A673 (cell line): ENCODE data around the gene SCN1B.
"Not testable (repeated sequence)": the region's sequence is repeated elsewhere in the genome, so short reads cannot be mapped to it uniquely, and the experiment has no call there.

Experiments used
- EZH2 ChIP-seq: fragments of 200-600 bp; sonication (generic); IDR thresholded peaks from 2 replicates; pipeline ENCODE4 v1.6.1; 2017; ENCODE audit warnings: borderline replicate concordance, low read depth, mild to moderate bottlenecking, mixed read lengths, antibody characterized with exemption, low read length; ENCODE audit not compliant: poor library complexity, severe bottlenecking
- TF ChIP-seq, protein P1 (sequence below): fragments of 300-800, 200-600 bp; sonication (generic); conservative IDR thresholded peaks from 2 replicates; pipeline ENCODE4 v1.5.1; 2017; ENCODE audit warnings: low read depth, mild to moderate bottlenecking, antibody characterized with exemption, low read length, moderate library complexity, mixed read lengths

DNA sequence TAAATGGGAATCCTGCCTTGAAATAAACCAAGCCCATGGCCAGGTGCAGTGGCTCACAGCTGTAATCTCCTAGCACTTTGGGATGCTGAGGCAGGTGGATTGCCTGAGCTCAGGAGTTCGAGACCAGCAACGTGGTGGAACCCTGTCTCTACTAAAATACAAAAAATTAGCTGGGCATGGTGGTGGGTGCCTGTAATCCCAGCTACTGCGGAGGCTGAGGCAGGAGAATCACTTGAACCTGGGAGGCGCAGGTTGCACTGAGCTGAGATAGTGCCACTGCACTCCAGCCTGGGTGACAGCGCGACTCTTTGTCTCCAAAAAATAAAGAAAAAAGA, 24.3 kb upstream of the SCN1B start:
- TF ChIP-seq, protein P1, sequence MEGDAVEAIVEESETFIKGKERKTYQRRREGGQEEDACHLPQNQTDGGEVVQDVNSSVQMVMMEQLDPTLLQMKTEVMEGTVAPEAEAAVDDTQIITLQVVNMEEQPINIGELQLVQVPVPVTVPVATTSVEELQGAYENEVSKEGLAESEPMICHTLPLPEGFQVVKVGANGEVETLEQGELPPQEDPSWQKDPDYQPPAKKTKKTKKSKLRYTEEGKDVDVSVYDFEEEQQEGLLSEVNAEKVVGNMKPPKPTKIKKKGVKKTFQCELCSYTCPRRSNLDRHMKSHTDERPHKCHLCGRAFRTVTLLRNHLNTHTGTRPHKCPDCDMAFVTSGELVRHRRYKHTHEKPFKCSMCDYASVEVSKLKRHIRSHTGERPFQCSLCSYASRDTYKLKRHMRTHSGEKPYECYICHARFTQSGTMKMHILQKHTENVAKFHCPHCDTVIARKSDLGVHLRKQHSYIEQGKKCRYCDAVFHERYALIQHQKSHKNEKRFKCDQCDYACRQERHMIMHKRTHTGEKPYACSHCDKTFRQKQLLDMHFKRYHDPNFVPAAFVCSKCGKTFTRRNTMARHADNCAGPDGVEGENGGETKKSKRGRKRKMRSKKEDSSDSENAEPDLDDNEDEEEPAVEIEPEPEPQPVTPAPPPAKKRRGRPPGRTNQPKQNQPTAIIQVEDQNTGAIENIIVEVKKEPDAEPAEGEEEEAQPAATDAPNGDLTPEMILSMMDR = not testable (repeated sequence)
- not testable (repeated sequence) for TF ChIP-seq EZH2
